Stimulated activated CD8-positive, alpha-beta memory T cell treated with anti-CD3 and anti-CD28 coated beads, Interleukin-2, amount 100 ng/mL, for 48 hours (primary cell): ENCODE results near the gene TMEM37.

ENCODE experiments used
- DNase-seq, 2 donors: peaks; one replicate each; pipeline ENCODE4 v3.0.0-alpha.2; 2020; ENCODE audit warnings: low read depth in 2 of 2

TMEM37 gene

DNA sequence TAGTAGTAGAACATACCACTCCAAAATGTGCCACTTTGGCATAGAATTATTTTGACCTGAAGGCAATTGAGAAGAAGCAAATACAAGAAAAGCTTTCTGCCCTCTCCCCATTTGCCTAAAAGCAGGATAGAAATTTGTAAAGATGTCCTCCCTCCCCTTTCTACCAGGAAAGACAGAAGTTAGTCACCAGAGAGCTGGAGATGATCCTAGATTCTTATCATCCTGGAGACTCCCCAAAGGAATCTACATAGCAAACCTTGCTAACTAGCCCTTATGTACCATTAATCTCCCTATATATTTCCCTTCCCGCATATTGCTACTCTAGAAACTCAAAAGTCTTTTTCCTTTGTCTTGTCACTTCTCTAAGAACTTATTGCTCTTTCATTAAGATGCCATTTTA, 12.6 kb upstream of the TMEM37 start:
- no peak for DNase-seq

DNA sequence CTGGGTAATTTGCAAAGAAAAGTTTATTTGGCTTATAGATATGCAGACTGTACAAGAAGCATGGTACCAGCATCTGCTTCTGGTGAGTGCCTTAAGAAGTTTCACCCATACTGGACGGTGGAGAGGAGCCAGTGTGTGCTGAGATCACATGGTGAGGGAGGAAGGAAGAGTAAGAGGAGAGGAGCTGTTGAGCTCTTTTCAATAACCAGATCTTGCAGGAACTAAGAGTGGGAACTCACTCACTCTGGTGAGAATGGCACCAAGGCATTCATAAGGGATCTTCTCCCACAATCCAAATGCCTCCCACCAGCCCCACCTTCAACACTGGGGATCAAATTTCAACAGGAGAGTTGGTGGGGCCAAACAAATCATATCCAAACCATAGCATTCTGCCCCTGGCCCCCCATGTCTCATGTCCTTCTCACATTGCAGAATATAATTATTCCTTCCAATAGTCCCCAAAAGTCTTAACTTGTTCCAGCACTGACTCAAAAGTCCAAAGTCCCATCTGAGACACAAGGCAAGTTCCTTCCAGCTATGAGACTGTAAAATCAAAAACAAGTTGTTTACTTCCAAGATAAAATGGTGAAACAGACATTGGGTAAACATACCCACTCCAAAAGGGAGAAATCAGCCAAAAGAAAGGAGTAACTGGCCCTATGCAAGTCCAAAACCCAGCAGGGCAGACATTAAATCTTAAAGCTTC, 11.7 kb upstream of the TMEM37 start:
- no peak for DNase-seq

DNA sequence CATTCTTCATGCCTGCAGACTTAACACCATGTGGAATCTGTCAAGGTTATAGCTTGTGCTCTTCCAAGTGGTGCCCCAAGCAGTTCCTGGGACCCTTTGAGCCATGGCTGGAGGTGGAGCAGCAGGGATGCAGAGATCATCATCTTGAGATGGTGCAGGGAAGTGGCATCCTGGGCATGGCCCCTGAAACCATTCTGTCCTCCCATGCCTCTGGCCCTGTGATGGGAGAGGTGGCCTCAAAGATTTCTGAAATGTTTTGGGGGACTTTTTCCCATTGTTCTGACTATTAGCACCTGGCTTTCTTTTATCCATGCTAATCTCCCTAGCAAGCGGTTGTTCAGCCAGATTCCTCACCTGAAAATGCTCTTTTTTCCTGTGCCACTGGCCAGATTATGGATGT, 10.3 kb upstream of the TMEM37 start:
- no peak for DNase-seq

GRCh38 chr2:119421741-119422140, 9.9 kb upstream of the TMEM37 start:
- no peak for DNase-seq

- DNase-seq: no peak
These were observed 9.1 kb upstream of the TMEM37 start for GRCh38 chr2:119422360-119423107.

GRCh38 chr2:119423108-119423444, 8.6 kb upstream of the TMEM37 start:
- DNase-seq: no peak

DNA sequence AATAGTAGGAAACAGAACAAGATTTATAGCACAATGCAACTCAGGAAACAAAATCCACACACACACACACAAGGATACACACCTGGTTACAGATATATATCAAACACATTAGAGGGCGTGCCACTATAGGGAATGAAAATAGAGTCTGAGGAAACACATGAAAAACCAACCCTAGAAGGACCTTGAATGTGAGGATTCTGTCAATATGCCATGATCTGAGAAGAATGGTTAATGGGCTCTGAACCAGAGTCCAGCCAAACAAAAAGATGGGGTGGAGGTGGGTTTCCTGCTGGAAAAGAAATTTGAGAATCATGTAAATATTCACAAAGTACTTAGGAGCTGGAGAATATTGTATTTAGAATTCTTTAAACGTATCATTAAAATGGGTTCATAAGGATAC, 7.8 kb upstream of the TMEM37 start:
- no peak for DNase-seq

DNA sequence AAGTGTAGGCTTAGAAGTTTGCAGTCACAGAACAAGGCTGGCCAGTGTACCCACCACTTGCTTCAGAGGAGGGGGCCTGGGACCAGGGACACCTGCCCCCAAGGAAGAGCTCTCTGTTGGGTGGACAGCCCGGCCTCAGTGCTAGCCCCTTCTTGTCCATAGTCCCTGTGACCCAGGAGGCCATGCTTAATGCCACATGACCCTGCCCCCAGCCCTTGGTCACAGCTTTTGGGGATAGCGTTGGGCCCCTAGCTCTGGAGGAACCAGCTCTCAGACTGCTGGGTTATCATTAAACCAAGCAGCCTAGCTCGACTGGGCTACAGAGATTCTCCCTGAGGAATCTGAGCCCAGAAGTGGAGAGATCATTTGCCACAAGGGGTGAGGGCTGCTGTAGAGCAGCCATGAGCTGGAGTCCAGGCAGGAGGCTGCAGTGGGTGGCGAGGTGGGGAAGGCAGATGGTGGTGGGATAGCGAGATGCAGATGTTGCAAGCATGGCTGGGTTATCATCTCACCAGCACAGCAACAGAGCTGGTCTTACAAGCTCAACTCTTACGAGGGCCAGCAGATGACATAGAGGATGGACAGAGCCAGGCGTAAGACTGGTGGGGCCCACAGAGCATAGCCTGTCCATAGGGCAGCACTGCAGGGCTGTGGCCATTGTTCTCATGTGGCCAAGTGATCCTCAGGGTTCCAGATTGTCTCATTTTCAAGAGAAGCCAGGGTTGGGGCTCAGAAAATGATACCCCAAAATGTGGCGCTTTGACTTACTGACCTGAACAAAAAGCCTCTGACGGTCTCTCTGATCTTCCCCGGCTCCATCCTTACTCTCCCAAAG, 7.2 kb upstream of the TMEM37 start:
- DNase-seq: no peak

GRCh38 chr2:119425119-119425405, 6.6 kb upstream of the TMEM37 start:
- no peak for DNase-seq

GRCh38 chr2:119425620-119426395, 5.8 kb upstream of the TMEM37 start:
- DNase-seq: no peak

- DNase-seq: no peak
These were observed 5.3 kb upstream of the TMEM37 start for GRCh38 chr2:119426396-119426675.

DNA sequence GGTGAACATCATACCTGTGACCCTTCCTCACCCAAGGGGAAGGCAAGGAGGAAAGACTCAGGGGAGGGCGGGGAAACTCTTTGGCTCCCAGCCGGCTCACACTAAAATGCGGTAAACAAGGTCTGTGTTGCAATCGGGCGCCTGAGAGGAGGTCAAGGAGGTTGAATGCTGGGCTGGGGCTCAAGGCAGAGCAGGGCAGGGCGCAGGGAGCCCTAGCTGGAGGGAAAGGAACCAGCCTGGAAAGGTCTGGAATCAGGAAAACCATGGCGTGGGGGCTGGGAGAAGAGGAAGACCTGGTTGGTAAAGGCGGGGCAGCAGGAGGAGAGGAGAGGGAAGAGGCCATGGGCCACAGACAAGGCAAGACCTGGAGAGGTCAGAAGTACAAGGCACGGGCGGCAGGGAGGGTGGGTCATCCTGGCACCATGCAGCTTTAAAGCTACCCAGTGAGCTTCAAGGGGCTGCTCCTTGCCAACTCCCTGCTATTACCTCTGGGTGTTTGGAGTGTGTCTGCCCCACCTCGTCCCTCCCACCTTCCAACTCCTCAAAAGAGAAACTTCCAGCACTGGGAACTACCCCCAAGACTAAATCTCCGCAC, 4.8 kb upstream of the TMEM37 start:
- no peak for DNase-seq

DNA sequence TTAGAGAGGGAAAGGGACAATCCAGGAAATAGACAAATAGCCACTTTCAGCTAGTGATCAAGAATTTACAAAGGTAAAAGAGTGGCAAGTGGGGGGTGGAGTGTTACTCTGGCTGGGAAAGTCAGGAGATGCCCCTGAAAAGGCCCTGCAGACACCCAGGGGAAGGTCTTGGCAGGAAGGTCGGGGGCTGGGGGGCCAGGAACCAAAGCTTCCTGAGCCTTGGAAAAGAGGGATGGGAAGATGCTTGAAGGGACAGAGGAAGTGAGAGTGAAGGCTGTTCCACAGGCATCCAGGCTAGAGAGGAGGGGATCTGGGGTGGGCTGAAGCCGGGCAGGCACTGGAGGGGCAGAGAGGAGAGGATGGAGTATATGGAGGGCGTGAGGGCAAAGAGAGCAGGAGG, 3.9 kb upstream of the TMEM37 start:
- no peak for DNase-seq

DNA sequence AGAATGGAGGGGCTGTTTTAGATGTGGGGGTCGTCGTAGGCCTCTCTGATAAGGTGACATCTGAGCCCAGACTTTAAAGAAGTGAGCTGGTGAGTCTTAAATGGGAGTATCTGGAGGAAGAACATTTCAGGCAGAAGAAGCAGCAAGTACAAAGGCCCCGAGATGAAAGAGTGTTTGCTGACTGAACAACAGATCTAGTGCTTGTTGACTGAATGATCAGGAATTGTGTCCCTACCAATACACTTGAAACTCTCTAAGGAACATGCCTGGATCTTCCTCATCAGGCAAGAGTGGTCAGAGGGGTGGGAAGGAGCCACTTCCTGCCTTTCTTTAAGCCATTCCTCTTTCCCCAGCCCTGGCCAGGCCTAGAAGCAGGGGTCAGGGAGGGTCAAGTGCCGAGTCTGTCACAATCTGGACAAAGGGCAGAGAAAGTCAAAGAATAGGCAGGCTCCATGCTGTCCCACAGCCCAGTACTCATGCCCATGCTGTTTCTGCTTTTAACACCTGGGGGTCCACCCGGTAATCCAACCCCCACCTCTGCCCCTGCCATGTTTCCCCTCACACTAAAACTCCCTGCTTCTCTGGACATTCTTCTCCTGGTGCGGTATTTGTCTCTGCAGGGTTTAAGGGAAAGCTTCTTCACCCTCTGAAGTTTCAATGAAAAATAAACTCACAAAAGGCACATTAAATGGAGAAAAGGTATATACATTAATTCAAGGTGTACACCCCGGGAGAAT, 3.0 kb upstream of the TMEM37 start:
- no peak for DNase-seq

GRCh38 chr2:119429225-119429981, 2.3 kb upstream of the TMEM37 start:
- DNase-seq: no peak

GRCh38 chr2:119430023-119430498, 1.6 kb upstream of the TMEM37 start:
- no peak for DNase-seq

DNA sequence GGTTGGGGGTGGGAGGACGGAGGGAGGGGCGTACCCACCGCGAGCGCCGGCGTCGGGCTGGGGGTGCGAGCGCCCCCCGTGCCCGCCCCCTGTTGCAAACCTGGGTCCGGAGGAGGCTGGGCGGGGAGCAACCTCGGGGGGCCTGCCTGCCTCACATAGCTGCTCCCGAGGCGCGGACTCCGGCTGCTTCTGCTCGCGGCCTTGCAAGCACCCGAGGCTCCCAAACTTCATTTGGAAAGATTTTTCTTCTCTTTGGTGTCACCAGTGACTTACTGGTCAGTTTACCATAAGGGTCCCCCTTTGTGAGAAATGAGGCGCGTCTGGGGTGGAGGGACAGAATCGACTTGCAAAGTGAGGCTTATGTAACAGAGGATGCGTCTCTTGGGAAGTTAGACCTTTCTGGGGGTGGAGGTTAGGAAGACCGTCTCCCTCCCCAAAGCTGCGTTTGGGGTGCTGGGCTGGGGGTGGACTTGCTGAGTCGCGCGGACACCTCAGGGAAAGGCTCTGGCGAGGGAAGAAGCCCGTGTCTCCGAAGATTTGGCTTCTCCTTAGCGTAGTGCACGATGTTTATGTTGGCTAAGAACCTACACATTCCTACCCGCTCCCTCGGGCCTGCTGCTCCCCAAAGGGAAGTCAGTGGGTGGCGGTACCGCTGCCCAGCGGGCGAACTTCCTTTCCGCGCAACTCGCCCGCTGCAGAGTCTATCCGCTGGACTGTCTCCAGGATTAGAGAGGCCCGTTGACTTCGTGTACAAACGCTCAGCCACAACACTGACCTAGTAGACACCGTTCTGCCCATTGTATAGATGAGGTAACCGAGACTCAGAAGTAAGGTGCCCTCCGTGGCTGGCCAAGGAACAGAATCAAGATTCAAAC, 559 bp downstream of the TMEM37 start:
- DNase-seq: no peak

GRCh38 chr2:119432851-119433522, 1.3 kb downstream of the TMEM37 start:
- DNase-seq: no peak
